Upper lobe of left lung (tissue), 6 donors: ENCODE results near the gene GAB3. TPM values are rescaled to one million over a fixed set of nuclear protein-coding genes. Genes with fewer than 3 reads are reported as not detected.

Experiments used
- ATAC-seq, 2 donors: fragments of 200-7000 bp; cut with Tn5 transposase; one replicate each; pipeline ENCODE4 v1.9.1; 2022; ENCODE audit warnings: mild to moderate bottlenecking in 2 of 2, moderate library complexity in 2 of 2; ENCODE audit not compliant: low FRiP score in 2 of 2
- DNase-seq, 2 donors: peaks; one replicate each; pipeline ENCODE4 v3.0.0-alpha.2; 2019 to 2020
- H3K27ac ChIP-seq, 4 donors: fragments of 200-600 bp; sonication (generic); one replicate each; pipeline ENCODE4 v1.5.1; 2016 to 2019
- H3K27me3 ChIP-seq, 4 donors: fragments of 200-600 bp; sonication (generic); one replicate each; pipeline ENCODE4 v1.5.1; 2017 to 2019
- H3K36me3 ChIP-seq, 4 donors: fragments of 200-600 bp; sonication (generic); one replicate each; pipeline ENCODE4 v1.5.1; 2016 to 2019
- H3K4me1 ChIP-seq, 4 donors: fragments of 200-600 bp; sonication (generic); one replicate each; pipeline ENCODE4 v1.5.1; 2018 to 2019
- H3K4me3 ChIP-seq, 4 donors: fragments of 200-600 bp; sonication (generic); one replicate each; pipeline ENCODE4 v1.5.1; 2017 to 2019; ENCODE audit warnings: mild to moderate bottlenecking in 2 of 4, moderate library complexity in 1 of 4
- H3K9me3 ChIP-seq, 4 donors: fragments of 200-600 bp; sonication (generic); one replicate each; pipeline ENCODE4 v1.5.1; 2018 to 2019
- EP300 ChIP-seq, 4 donors: sonication (generic); formaldehyde crosslinking; IDR thresholded peaks; one replicate each; pipeline ENCODE4 v1.5.1; 2017; ENCODE audit warnings: antibody characterized with exemption in 4 of 4, control low read depth in 2 of 4
- POLR2A ChIP-seq, 4 donors: fragments of 450-650 bp; IDR thresholded peaks; one replicate each; pipeline ENCODE4 v1.5.1; 2016 to 2017; ENCODE audit warnings: antibody characterized with exemption in 4 of 4, mild to moderate bottlenecking in 2 of 4
- POLR2AphosphoS5 ChIP-seq, 2 donors: sonication (generic); formaldehyde crosslinking; IDR thresholded peaks; one replicate each; pipeline ENCODE4 v1.5.1; 2017; ENCODE audit warnings: antibody characterized with exemption in 2 of 2
- WGBS, 2 donors: methylation state at CpG; one replicate each; pipeline ENCODE4 v1.1.5; 2017 to 2018; 5-methylcytosine and 5-hydroxymethylcytosine counted together
- total RNA-seq, 6 donors: library from RNA; depleted of rRNA in 4 of 6; stranded (reverse); fragments of >200 nt in 4 of 6; gene quantifications; one replicate each; pipeline versions ENCODE4 v1.1.0 to v1.2.1, GENCODE V29; 2016 to 2021
- TF ChIP-seq, protein P1 (sequence below), 6 experiments: fragments of 450-650 bp in 4 of 6; fragments of 200-600 bp in 2 of 6; sonication (generic) in 2 of 6; IDR thresholded peaks; one replicate each; pipeline ENCODE4 v1.5.1; 2016 to 2019; ENCODE audit warnings: antibody characterized with exemption in 6 of 6
- donor health status: DM: no; HTN: no; CAD: no; lungs with moderate emphysema.
- donor health status: DM: no; HTN: yes; CAD: no; lungs with severe emphysema.

The GAB3 gene
- total RNA-seq, 6 donors from 2014 or later, result 10.2 to 30.4 (median 15.4) TPM

DNA sequence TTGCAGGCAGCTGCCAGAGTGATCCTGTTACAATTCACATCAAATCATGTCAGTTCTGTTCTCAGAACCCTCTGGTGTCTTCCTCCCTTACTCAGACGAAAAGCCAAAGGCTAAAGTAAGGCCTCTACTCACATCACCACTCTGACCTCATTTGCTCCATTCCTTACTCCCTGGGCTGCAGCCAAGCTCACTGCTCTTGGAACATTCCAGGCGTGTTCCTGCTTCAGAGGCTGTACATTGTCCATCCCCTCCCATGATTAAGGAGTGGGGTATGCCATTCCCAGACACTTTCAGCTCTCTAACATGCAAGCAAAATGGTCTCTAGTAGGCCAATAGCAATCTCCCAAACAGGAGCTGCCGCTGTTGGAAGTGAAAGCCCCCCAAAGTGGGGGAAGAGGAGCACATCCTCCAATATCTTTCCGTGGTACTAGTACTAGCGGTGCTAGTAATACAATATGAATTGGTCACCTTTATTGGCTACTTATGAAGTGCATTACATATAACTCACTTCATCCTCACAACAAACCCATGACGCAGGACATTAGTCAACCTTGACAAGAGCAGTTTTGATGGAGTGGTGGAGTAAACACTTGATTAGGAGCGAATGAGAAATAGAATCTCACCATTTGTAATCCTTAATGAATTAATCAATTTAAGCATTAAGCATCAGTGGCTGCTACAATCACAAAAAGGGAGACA, 15.0 kb downstream of the GAB3 start:
- TF ChIP-seq POLR2AphosphoS5 (IDR thresholded peaks at IDR 0.05) (peak; percentile 46 to 57), EP300 (IDR thresholded peaks at IDR 0.05) (no peak), POLR2A (IDR thresholded peaks at IDR 0.05) (peak in 1 of 4 donors; percentile 15)
- TF ChIP-seq, protein P1, sequence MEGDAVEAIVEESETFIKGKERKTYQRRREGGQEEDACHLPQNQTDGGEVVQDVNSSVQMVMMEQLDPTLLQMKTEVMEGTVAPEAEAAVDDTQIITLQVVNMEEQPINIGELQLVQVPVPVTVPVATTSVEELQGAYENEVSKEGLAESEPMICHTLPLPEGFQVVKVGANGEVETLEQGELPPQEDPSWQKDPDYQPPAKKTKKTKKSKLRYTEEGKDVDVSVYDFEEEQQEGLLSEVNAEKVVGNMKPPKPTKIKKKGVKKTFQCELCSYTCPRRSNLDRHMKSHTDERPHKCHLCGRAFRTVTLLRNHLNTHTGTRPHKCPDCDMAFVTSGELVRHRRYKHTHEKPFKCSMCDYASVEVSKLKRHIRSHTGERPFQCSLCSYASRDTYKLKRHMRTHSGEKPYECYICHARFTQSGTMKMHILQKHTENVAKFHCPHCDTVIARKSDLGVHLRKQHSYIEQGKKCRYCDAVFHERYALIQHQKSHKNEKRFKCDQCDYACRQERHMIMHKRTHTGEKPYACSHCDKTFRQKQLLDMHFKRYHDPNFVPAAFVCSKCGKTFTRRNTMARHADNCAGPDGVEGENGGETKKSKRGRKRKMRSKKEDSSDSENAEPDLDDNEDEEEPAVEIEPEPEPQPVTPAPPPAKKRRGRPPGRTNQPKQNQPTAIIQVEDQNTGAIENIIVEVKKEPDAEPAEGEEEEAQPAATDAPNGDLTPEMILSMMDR (IDR thresholded peaks at IDR 0.05), result no peak
- H3K36me3 ChIP-seq, result no peaks in the 10 kb centered on the region
- ATAC-seq, result peak; percentile 73 to 80
- peak in 1 of 2 donors; percentile 65 for DNase-seq
- H3K4me1 ChIP-seq, result peaks cover 55 to 77% (median 74%) of the 10 kb centered on the region in 4 donors
- no peak overlapping the region for H3K4me3 ChIP-seq
- no peaks in the 10 kb centered on the region for H3K9me3 ChIP-seq
- peak overlapping the region; percentile 81 to 86 (median 85) for H3K27ac ChIP-seq
- WGBS, 2 donors, result 62 to 66% methylated on average over 7 of the region's 7 CpGs
- H3K27me3 ChIP-seq, result no peaks in the 10 kb centered on the region

DNA sequence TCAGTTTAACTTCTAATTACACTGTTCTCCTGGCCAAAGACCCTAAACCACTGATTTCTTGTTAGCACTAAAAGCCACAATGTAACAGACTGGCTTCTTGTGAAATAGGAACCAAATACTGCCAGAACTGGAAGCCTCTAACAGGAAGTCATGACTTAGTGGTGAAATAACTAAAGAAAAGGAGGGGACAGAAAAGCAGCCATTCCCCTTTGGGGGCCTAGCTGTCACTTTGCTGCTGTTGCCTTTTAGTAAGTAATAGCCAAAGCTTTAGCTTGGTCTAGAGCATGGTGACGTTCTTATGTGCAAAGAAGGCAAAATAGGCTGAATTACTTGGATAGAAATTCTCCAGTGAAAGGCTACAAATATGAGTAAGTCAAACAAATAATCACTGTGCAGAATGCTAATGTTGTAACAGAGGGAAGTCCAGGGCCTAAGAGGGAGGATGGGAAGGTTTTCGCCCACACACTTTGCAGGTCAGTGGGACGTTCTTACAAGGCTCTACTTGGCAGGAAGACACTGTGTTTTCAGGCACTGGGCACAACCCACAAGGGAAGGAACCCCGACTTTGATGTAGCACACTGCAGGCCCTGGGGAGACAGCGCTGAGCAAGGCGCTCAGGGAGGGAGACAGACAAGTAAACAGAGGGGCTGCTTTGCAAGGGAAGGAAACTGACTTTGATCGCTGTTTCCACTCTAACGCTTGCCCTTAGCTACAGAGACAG, 16.7 kb downstream of the GAB3 start:
- H3K27ac ChIP-seq, result peak overlapping the region; percentile 81 to 86 (median 85)
- WGBS, 2 donors, result 2 to 24% methylated on average over 8 of the region's 8 CpGs
- TF ChIP-seq EP300 (IDR thresholded peaks at IDR 0.05), result peak in 1 of 4 donors; percentile 23
- TF ChIP-seq, protein P1 (IDR thresholded peaks at IDR 0.05), result no peak
- peak in 1 of 4 donors; percentile 33 for TF ChIP-seq POLR2A (IDR thresholded peaks at IDR 0.05)
- peak; percentile 42 to 60 for TF ChIP-seq POLR2AphosphoS5 (IDR thresholded peaks at IDR 0.05)
- peaks cover 69 to 93% (median 89%) of the 10 kb centered on the region in 4 donors for H3K4me1 ChIP-seq
- peak; percentile 31 to 66 for ATAC-seq
- DNase-seq, result peak in 1 of 2 donors; percentile 71
- no peaks in the 10 kb centered on the region for H3K27me3 ChIP-seq
- H3K36me3 ChIP-seq, result no peaks in the 10 kb centered on the region
- H3K4me3 ChIP-seq, result no peak overlapping the region
- no peaks in the 10 kb centered on the region for H3K9me3 ChIP-seq

DNA sequence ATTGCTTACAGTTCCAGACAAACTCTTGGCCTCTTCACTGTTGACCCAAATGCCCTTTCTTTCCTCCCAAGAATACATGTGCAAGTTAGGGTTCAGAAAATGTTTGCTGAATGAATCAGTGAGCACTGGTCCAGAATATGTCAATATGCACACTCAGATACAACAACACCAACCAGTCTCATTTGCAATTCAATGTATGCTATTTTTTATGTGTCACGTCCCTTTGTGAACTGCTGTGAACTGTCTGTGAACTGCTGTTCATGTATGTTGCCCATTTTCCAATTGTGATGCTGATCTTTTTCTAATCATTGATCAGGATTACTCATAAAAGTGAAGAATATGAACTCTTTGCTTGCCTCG, 17.8 kb downstream of the GAB3 start:
- no peaks in the 10 kb centered on the region for H3K36me3 ChIP-seq
- H3K27ac ChIP-seq, result peak overlapping the region; percentile 81 to 86 (median 85)
- no peak for TF ChIP-seq POLR2A (IDR thresholded peaks at IDR 0.05)
- no peak for TF ChIP-seq POLR2AphosphoS5 (IDR thresholded peaks at IDR 0.05)
- no peak for TF ChIP-seq EP300 (IDR thresholded peaks at IDR 0.05)
- TF ChIP-seq, protein P1 (IDR thresholded peaks at IDR 0.05), result no peak
- DNase-seq, result no peak
- peaks cover 81 to 95% (median 92%) of the 10 kb centered on the region in 4 donors for H3K4me1 ChIP-seq
- H3K4me3 ChIP-seq, result no peak overlapping the region
- WGBS, 2 donors, result 73 to 78% methylated on average over 2 of the region's 2 CpGs
- ATAC-seq, result no peak
- no peaks in the 10 kb centered on the region for H3K27me3 ChIP-seq
- no peaks in the 10 kb centered on the region for H3K9me3 ChIP-seq

DNA sequence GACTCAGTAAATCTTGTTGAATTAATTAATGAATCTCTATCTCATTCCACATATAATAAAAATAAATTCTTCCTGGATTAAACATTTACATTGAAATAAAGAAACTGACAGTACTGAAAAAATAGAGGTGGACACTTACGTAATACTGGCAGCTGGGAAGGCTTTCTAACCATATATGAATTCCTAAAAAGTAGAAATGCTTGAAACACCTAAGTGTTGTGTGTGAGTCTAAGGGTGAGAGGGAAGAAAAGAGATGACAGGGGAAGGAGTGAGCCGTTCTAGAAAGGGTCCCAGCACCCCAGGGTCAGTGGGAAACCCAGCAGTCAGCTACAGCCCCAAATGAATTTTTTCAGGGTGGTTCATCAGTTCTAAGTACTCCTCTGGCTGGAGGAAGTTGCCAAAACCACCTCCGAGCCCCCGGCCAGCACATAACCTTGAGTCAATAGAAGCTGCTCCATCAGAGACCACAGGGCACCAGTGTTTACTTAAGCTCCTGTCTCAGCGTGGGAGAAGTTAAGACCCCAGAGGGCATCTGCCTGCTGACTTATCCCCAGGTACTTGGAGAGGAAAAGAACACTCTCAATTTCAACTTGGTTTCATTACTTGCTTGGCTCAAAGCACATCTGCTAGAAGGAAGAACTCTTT, 18.3 kb downstream of the GAB3 start:
- Histone ChIP-seq H3K36me3 (no peaks in the 10 kb centered on the region), H3K27me3 (no peaks in the 10 kb centered on the region), H3K9me3 (no peaks in the 10 kb centered on the region), H3K27ac (peak overlapping the region; percentile 81 to 86 (median 85)), H3K4me3 (no peak overlapping the region), H3K4me1 (peaks cover 84 to 96% (median 93%) of the 10 kb centered on the region in 4 donors)
- ATAC-seq (no peak), DNase-seq (peak in 1 of 2 donors; percentile 45)
- 43 to 58% methylated on average over 4 to 5 of the region's 5 CpGs for WGBS, 2 donors
- TF ChIP-seq, protein P1 (IDR thresholded peaks at IDR 0.05), result no peak
- TF ChIP-seq POLR2A (IDR thresholded peaks at IDR 0.05), result no peak
- no peak for TF ChIP-seq POLR2AphosphoS5 (IDR thresholded peaks at IDR 0.05)
- no peak for TF ChIP-seq EP300 (IDR thresholded peaks at IDR 0.05)
